HEK293 (cell line): Measurements from ENCODE around the gene SLIT1.

Source experiments
- CTCF ChIA-PET: fragments of 350-600 bp; formaldehyde crosslinking; extraction: SDS; loops from one replicate; lab custom pipeline; 2021; ENCODE audit warnings: antibody characterized with exemption; lab: Yijun Ruan, JAX
- POLR2A ChIA-PET: fragments of 300-600 bp; formaldehyde crosslinking; extraction: SDS; loops from one replicate; lab custom pipeline; 2020; ENCODE audit warnings: antibody characterized with exemption, inconsistent platforms; lab: Yijun Ruan, JAX
- H3K27ac ChIP-seq: fragments of 200-500 bp; sonication (Bioruptor generic); 2 replicates; pipeline ENCODE4 v1.5.1; 2014; ENCODE audit warnings: low read depth, low read length, control low read depth, inconsistent platforms; ENCODE audit errors: extremely low read depth
- H3K36me3 ChIP-seq, 2 experiments: fragments of 200-500 bp in 1 of 2; sonication (Bioruptor generic) in 1 of 2; 1 replicate in 1 of 2; 2 replicates in 1 of 2; pipeline ENCODE4 v1.5.1; 2014 to 2017; ENCODE audit warnings: inconsistent platforms in 2 of 2, low read length in 2 of 2; ENCODE audit not compliant: control insufficient read depth in 2 of 2, insufficient read depth in 1 of 2
- H3K4me1 ChIP-seq: fragments of 200-500 bp; sonication (Bioruptor generic); 2 replicates; pipeline ENCODE4 v1.5.1; 2014; ENCODE audit warnings: mild to moderate bottlenecking, low read length, inconsistent platforms; ENCODE audit not compliant: control insufficient read depth, insufficient read depth
- H3K4me3 ChIP-seq: 2 replicates; pipeline ENCODE4 v1.5.1; 2011; ENCODE audit warnings: low read depth, mild to moderate bottlenecking, control low read depth, low read length, moderate library complexity
- H3K9me3 ChIP-seq: fragments of 200-500 bp; sonication (Bioruptor generic); 2 replicates; pipeline ENCODE4 v1.5.1; 2014; ENCODE audit warnings: low read depth, low read length, inconsistent platforms; ENCODE audit not compliant: control insufficient read depth, insufficient read depth
- GLI2 ChIP-seq: fragments of 450-650 bp; formaldehyde crosslinking; IDR thresholded peaks from 2 replicates; pipeline ENCODE4; 2017; ENCODE audit warnings: missing biosample characterization, missing genetic modification characterization, low read depth, borderline replicate concordance
- HOXA7 ChIP-seq: sonication (generic); formaldehyde crosslinking; IDR thresholded peaks from 2 replicates; pipeline ENCODE4 v1.8.1; 2022; ENCODE audit warnings: missing genetic modification reagents, borderline replicate concordance
- KLF10 ChIP-seq: fragments of 450-650 bp; IDR thresholded peaks from 2 replicates; pipeline ENCODE4 v1.5.1; 2018; ENCODE audit warnings: missing biosample characterization, mild to moderate bottlenecking, missing genetic modification characterization
- KLF7 ChIP-seq: fragments of 450-650 bp; formaldehyde crosslinking; IDR thresholded peaks from 2 replicates; pipeline ENCODE4 v1.5.1; 2016; ENCODE audit warnings: missing biosample characterization, missing genetic modification characterization, borderline replicate concordance
- PRDM1 ChIP-seq: fragments of 450-650 bp; formaldehyde crosslinking; IDR thresholded peaks from 2 replicates; pipeline ENCODE4; 2016; ENCODE audit warnings: missing biosample characterization, missing genetic modification characterization
- RBAK ChIP-seq: fragments of 450-650 bp; formaldehyde crosslinking; IDR thresholded peaks from 2 replicates; pipeline ENCODE4 v1.5.1; 2016; ENCODE audit warnings: missing biosample characterization, missing genetic modification characterization
- TRIM28 ChIP-seq: IDR thresholded peaks from 2 replicates; pipeline ENCODE4 v1.6.1; 2011; ENCODE audit warnings: low read length, control low read depth, borderline replicate concordance
- ZBTB21 ChIP-seq: fragments of 450-650 bp; formaldehyde crosslinking; IDR thresholded peaks from 2 replicates; pipeline ENCODE4 v1.5.1; 2017; ENCODE audit warnings: missing biosample characterization, missing genetic modification characterization
- ZFP37 ChIP-seq: fragments of 450-650 bp; formaldehyde crosslinking; IDR thresholded peaks from 2 replicates; pipeline ENCODE4 v1.5.1; 2016; ENCODE audit warnings: missing biosample characterization, missing genetic modification characterization
- ZNF48 ChIP-seq: fragments of 450-650 bp; formaldehyde crosslinking; IDR thresholded peaks from 2 replicates; pipeline ENCODE4 v1.5.1; 2016; ENCODE audit warnings: missing biosample characterization, missing genetic modification characterization
- ZNF544 ChIP-seq: fragments of 450-650 bp; formaldehyde crosslinking; IDR thresholded peaks from 2 replicates; pipeline ENCODE4 v1.5.0; 2017; ENCODE audit warnings: missing biosample characterization, missing genetic modification characterization
- ZNF664 ChIP-seq: fragments of 450-650 bp; formaldehyde crosslinking; IDR thresholded peaks from 2 replicates; pipeline ENCODE4 v1.5.1; 2016; ENCODE audit warnings: missing biosample characterization, missing genetic modification characterization
- ZNF701 ChIP-seq: fragments of 450-650 bp; formaldehyde crosslinking; IDR thresholded peaks from 2 replicates; pipeline ENCODE4 v1.5.1; 2016; ENCODE audit warnings: missing biosample characterization, missing genetic modification characterization
- ZNF768 ChIP-seq: fragments of 450-650 bp; formaldehyde crosslinking; IDR thresholded peaks from 2 replicates; pipeline ENCODE4 v1.5.1; 2018; ENCODE audit warnings: missing biosample characterization, mild to moderate bottlenecking, missing genetic modification characterization
- ZNF776 ChIP-seq: fragments of 450-650 bp; formaldehyde crosslinking; IDR thresholded peaks from 2 replicates; pipeline ENCODE4 v1.5.0; 2017; ENCODE audit warnings: missing biosample characterization, missing genetic modification characterization, borderline replicate concordance
- TF ChIP-seq, protein P1 (sequence below): fragments of 450-650 bp; formaldehyde crosslinking; IDR thresholded peaks from 2 replicates; pipeline ENCODE4 v1.5.0; 2017; ENCODE audit warnings: missing biosample characterization, missing genetic modification characterization, borderline replicate concordance
- TF ChIP-seq, protein P2 (sequence below): fragments of 450-650 bp; formaldehyde crosslinking; IDR thresholded peaks from 2 replicates; pipeline ENCODE4 v1.5.1; 2016; ENCODE audit warnings: missing biosample characterization, missing genetic modification characterization
- TF ChIP-seq, protein P3 (sequence below): fragments of 450-650 bp; IDR thresholded peaks from 2 replicates; pipeline ENCODE4 v1.5.1; 2018; ENCODE audit warnings: missing biosample characterization, missing genetic modification characterization
- TF ChIP-seq, protein P4 (sequence below): fragments of 450-650 bp; formaldehyde crosslinking; IDR thresholded peaks from 2 replicates; pipeline ENCODE4 v1.5.1; 2016; ENCODE audit warnings: missing biosample characterization, missing genetic modification characterization
- TF ChIP-seq, protein P5 (sequence below): fragments of 450-650 bp; formaldehyde crosslinking; IDR thresholded peaks from 2 replicates; pipeline ENCODE4 v1.5.1; 2016; ENCODE audit warnings: missing biosample characterization, missing genetic modification characterization, low read depth
- TF ChIP-seq, protein P6 (sequence below): fragments of 450-650 bp; formaldehyde crosslinking; IDR thresholded peaks from 2 replicates; pipeline ENCODE4 v1.5.1; 2016; ENCODE audit warnings: missing biosample characterization, missing genetic modification characterization
- TF ChIP-seq, protein P7 (sequence below): fragments of 450-650 bp; formaldehyde crosslinking; IDR thresholded peaks from 2 replicates; pipeline ENCODE4 v1.5.1; 2016; ENCODE audit warnings: missing biosample characterization, missing genetic modification characterization
- TF ChIP-seq, protein P8 (sequence below): fragments of 450-650 bp; formaldehyde crosslinking; IDR thresholded peaks from 2 replicates; pipeline ENCODE4 v1.5.1; 2016; ENCODE audit warnings: missing biosample characterization, missing genetic modification characterization

The SLIT1 gene

DNA sequence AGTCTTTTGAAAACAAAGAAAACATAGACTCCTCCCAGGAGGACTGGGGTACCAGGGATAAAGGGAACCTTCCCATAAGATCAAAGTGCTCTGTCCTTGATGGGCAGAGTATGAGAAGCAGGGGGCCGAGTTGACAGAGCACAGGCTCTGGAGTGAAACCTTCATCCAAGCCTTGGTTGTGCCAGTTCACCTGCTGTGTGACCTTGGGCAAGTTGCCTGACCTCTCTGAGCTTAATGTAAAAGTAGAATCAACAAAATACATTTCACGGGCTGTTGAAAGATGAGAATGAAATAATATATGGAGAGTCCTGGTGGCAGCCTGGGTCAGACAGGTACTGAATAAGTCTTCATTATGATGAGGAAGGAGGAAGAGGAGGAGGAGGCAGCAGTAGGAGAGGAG lies 69.9 kb downstream of the SLIT1 start:
- POLR2A ChIA-PET = no interaction called here
- no peaks in the 10 kb centered on the region for H3K9me3 ChIP-seq
- TF ChIP-seq PRDM1 (tag by site-specific recombination) (no peak), ZNF544 (tag by site-specific recombination) (no peak), HOXA7 (no peak), KLF10 (no peak), ZBTB21 (tag by site-specific recombination) (no peak), ZNF768 (peak; percentile 90), ZNF664 (no peak), ZNF776 (no peak), ZFP37 (tag by site-specific recombination) (no peak), ZNF48 (tag by site-specific recombination) (no peak)
- TF ChIP-seq, protein P1, sequence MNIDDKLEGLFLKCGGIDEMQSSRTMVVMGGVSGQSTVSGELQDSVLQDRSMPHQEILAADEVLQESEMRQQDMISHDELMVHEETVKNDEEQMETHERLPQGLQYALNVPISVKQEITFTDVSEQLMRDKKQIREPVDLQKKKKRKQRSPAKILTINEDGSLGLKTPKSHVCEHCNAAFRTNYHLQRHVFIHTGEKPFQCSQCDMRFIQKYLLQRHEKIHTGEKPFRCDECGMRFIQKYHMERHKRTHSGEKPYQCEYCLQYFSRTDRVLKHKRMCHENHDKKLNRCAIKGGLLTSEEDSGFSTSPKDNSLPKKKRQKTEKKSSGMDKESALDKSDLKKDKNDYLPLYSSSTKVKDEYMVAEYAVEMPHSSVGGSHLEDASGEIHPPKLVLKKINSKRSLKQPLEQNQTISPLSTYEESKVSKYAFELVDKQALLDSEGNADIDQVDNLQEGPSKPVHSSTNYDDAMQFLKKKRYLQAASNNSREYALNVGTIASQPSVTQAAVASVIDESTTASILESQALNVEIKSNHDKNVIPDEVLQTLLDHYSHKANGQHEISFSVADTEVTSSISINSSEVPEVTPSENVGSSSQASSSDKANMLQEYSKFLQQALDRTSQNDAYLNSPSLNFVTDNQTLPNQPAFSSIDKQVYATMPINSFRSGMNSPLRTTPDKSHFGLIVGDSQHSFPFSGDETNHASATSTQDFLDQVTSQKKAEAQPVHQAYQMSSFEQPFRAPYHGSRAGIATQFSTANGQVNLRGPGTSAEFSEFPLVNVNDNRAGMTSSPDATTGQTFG (tag by site-specific recombination) = no peak
- TF ChIP-seq, protein P2, sequence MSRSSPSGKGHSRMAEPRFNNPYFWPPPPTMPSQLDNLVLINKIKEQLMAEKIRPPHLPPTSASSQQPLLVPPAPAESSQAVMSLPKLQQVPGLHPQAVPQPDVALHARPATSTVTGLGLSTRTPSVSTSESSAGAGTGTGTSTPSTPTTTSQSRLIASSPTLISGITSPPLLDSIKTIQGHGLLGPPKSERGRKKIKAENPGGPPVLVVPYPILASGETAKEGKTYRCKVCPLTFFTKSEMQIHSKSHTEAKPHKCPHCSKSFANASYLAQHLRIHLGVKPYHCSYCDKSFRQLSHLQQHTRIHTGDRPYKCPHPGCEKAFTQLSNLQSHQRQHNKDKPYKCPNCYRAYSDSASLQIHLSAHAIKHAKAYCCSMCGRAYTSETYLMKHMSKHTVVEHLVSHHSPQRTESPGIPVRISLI = no peak
- TF ChIP-seq, protein P3, sequence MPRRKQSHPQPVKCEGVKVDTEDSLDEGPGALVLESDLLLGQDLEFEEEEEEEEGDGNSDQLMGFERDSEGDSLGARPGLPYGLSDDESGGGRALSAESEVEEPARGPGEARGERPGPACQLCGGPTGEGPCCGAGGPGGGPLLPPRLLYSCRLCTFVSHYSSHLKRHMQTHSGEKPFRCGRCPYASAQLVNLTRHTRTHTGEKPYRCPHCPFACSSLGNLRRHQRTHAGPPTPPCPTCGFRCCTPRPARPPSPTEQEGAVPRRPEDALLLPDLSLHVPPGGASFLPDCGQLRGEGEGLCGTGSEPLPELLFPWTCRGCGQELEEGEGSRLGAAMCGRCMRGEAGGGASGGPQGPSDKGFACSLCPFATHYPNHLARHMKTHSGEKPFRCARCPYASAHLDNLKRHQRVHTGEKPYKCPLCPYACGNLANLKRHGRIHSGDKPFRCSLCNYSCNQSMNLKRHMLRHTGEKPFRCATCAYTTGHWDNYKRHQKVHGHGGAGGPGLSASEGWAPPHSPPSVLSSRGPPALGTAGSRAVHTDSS = 0 out of 2 replicates have a peak, but pooled peaks have one; percentile 35
- TF ChIP-seq, protein P4, sequence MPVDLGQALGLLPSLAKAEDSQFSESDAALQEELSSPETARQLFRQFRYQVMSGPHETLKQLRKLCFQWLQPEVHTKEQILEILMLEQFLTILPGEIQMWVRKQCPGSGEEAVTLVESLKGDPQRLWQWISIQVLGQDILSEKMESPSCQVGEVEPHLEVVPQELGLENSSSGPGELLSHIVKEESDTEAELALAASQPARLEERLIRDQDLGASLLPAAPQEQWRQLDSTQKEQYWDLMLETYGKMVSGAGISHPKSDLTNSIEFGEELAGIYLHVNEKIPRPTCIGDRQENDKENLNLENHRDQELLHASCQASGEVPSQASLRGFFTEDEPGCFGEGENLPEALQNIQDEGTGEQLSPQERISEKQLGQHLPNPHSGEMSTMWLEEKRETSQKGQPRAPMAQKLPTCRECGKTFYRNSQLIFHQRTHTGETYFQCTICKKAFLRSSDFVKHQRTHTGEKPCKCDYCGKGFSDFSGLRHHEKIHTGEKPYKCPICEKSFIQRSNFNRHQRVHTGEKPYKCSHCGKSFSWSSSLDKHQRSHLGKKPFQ = no peak
- TF ChIP-seq, protein P5, sequence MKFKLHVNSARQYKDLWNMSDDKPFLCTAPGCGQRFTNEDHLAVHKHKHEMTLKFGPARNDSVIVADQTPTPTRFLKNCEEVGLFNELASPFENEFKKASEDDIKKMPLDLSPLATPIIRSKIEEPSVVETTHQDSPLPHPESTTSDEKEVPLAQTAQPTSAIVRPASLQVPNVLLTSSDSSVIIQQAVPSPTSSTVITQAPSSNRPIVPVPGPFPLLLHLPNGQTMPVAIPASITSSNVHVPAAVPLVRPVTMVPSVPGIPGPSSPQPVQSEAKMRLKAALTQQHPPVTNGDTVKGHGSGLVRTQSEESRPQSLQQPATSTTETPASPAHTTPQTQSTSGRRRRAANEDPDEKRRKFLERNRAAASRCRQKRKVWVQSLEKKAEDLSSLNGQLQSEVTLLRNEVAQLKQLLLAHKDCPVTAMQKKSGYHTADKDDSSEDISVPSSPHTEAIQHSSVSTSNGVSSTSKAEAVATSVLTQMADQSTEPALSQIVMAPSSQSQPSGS (tag by site-specific recombination) = no peak
- H3K4me1 ChIP-seq = no peaks in the 10 kb centered on the region
- H3K4me3 ChIP-seq = no peak overlapping the region
- CTCF ChIA-PET = interaction anchor here (1.2 to 3.4 kb wide), 2 partner anchors 14 to 42 kb away, joined by 4 to 26 read pairs; no protein-coding TSS in a partner anchor
- no peak overlapping the region for H3K27ac ChIP-seq
- H3K36me3 ChIP-seq = no peaks in the 10 kb centered on the region

DNA sequence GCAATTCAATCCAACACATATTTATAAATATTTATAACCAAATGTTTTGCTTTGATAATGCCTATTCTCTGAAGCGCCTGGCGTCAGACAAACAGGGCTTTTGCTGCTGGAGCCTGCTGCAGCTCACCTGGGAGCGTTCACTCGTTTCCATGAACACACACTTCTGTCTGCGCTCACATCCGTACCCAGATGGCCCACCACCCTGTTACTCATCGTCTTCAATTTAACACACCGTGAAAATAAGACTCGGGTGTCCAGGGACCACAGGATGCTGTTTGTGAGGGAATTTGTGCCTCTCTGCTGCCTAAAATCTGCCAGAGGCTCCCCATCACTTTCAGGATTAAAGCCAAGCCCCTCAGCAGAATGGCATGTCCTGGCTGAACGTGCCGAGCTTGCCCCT lies 74.1 kb downstream of the SLIT1 start:
- ChIA-PET CTCF (interaction anchor here (1.1 kb wide), 1 partner anchor 27 kb away, joined by 3 read pairs; no protein-coding TSS in a partner anchor), POLR2A (no interaction called here)
- no peak overlapping the region for H3K4me3 ChIP-seq
- no peaks in the 10 kb centered on the region for H3K4me1 ChIP-seq
- no peaks in the 10 kb centered on the region for H3K9me3 ChIP-seq
- no peak overlapping the region for H3K27ac ChIP-seq
- no peaks in the 10 kb centered on the region for H3K36me3 ChIP-seq
- TF ChIP-seq KLF7 (tag by site-specific recombination) (no peak), ZNF701 (tag by site-specific recombination) (no peak), RBAK (tag by site-specific recombination) (no peak), TRIM28 (no peak), ZFP37 (tag by site-specific recombination) (no peak), ZNF768 (no peak), GLI2 (tag by site-specific recombination) (no peak)
- TF ChIP-seq, protein P6, sequence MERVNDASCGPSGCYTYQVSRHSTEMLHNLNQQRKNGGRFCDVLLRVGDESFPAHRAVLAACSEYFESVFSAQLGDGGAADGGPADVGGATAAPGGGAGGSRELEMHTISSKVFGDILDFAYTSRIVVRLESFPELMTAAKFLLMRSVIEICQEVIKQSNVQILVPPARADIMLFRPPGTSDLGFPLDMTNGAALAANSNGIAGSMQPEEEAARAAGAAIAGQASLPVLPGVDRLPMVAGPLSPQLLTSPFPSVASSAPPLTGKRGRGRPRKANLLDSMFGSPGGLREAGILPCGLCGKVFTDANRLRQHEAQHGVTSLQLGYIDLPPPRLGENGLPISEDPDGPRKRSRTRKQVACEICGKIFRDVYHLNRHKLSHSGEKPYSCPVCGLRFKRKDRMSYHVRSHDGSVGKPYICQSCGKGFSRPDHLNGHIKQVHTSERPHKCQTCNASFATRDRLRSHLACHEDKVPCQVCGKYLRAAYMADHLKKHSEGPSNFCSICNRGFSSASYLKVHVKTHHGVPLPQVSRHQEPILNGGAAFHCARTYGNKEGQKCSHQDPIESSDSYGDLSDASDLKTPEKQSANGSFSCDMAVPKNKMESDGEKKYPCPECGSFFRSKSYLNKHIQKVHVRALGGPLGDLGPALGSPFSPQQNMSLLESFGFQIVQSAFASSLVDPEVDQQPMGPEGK = no peak
- TF ChIP-seq, protein P7, sequence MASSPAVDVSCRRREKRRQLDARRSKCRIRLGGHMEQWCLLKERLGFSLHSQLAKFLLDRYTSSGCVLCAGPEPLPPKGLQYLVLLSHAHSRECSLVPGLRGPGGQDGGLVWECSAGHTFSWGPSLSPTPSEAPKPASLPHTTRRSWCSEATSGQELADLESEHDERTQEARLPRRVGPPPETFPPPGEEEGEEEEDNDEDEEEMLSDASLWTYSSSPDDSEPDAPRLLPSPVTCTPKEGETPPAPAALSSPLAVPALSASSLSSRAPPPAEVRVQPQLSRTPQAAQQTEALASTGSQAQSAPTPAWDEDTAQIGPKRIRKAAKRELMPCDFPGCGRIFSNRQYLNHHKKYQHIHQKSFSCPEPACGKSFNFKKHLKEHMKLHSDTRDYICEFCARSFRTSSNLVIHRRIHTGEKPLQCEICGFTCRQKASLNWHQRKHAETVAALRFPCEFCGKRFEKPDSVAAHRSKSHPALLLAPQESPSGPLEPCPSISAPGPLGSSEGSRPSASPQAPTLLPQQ (tag by site-specific recombination) = no peak
- TF ChIP-seq, protein P8, sequence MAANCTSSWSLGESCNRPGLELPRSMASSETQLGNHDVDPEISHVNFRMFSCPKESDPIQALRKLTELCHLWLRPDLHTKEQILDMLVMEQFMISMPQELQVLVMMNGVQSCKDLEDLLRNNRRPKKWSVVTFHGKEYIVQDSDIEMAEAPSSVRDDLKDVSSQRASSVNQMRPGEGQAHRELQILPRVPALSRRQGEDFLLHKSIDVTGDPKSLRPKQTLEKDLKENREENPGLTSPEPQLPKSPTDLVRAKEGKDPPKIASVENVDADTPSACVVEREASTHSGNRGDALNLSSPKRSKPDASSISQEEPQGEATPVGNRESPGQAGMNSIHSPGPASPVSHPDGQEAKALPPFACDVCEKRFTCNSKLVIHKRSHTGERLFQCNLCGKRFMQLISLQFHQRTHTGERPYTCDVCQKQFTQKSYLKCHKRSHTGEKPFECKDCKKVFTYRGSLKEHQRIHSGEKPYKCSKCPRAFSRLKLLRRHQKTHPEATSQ (tag by site-specific recombination) = no peak
